HG02588 (cell line): ENCODE data around the gene KLC1.

Experiments
- ATAC-seq: cut with Tn5 transposase; IDR thresholded peaks from one replicate; pipeline ENCODE4 v1.9.1; 2021; ENCODE audit warnings: mild to moderate bottlenecking, moderate library complexity; ENCODE audit not compliant: unreplicated experiment

Gene KLC1

DNA sequence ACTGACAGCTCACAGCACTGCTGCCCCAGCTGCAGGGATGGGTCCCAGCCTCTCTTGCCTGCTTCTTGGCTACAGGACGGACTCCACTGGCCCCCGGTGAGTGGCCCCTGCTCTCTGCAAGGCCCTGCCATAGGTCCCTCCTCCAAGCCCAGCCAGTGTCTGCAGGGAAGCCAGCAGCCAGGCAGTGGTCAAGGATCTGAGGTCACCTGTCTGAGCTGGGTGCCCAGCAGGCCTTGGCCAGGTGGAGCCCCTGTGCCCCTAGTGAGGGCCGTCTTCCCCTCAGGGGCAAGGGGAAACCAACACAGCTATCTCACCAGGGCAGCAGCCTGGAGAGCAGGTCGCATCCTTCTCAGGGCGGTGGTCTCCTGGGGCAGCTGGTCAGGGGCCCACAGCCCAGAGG lies 73.1 kb downstream of the KLC1 start:
- no peak for ATAC-seq

DNA sequence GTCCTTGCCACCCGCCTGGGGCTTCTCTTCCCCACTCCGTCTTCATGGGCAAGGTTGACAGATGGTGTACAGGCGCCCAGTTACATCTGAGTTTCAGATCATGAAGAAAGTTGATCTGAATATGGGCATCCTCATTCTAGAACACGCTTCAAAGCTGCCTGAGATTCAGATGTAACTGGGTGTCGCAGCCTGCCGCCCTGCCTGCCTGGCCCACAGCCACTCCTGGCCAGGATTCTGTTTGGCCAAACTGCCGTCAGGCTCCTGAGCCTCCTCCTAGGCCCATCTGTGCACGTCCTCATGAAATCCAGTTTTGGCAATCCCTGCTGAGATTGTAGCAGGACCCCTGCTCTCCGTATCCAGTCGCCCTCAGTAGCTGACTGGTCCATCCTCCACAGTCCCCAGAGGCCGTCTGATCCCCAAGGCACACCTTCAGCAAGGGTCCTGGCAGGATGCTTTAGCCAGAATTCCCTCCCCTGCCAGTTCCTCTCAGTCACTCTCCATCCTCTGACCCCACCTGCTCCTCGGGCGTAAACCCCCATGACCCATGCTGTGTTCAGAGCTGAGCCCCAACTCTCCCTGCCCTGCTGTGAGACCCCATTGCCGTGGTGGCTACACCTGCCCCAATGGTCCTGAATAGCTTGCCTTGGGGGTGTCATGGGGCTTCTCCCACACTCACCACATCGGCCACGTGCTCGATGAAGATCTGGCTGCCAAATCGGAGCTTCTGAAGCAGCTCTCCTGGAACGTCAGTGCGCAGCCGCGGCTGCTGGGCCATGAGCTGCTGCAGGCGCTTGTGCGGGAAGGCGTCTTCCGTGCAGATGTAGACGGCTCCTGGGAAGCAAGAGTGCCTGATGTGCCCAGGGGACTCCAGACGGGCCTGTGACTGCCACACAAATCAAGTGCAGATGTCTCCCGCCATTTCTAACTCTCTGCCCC lies 73.8 kb downstream of the KLC1 start:
- ATAC-seq = no peak

DNA sequence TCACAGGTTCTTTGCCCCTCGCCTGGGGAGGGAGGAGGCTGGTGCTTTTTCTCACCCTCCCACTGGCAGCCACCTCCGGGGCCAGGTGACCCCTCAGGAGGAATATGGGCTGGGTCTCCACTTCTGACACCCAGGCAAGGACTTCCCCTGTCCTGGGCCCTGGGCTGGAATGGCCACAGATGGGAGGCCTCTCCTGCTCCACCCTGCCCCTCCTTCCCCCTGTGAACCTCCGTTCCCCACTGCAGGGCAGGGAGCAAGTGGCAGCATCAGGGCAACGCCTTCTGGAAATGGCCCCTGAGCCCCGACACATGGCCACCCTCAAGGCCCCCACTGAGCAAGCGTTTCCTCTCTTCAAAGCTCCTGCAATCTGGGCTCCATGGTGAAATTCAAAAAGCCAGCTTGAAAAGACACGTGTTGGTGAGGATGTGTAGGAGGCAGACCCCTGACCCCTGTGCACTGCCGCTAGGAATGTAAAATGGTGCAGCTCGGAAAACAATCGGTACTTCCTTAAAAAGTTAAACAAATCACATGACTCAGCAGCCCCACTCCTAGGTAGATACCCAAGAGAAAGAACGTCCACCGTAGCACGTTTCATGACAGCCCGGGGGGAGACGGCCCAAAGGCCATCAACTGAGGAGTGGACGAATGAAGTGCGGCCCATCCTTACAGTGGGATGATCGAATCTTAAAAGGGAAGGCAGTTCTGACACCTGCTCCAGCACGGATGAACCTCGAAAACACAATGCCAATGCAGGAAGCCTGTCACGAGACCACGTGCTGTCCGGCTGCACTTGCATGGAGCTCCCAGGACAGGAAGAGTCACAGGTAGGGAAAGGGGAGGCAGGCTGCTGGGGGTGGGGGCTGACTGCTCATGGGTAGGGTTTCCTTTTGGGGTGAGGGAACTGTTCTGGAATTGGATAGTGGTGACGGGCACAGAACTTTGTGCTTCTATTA lies 74.7 kb downstream of the KLC1 start:
- ATAC-seq = no peak

DNA sequence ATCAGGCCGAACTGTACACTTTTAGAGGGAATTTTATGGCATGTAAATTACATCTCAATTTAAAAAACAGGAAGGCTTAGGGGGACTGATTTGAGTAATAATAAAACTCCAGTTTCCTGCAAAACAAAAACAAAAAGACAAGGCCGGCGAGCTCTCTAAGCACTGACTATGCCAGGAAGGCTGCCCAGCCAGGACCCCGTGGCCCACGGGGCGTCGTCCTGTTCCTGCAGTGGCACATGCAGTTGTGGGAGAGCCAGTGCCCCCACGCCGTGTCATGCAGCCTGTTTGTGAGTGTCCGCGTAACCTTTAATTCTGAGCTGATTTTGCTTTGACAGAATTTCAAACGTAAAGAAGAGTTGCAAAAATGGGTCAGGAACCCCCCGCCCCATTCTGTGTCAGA lies 75.7 kb downstream of the KLC1 start:
- ATAC-seq = no peak

DNA sequence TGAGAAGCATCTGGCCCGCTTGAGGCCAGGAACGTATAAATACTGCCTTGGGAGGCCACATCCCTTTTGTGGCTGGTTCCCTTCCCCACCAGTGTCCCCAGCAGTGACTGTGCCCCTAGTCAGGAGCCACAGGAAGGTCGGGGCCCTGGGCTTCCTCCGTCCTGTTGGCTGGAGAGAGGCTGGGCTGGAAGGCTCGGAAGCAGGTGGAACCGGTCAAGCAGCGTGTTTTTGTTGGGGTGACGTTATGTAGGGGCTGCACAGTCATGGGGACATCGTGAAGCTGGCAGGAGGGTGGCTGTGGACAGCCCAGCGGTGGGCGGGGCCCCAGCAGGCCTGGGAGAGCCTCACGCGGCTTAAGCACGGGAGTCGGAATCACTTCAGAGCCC lies 76.1 kb downstream of the KLC1 start:
- no peak for ATAC-seq

DNA sequence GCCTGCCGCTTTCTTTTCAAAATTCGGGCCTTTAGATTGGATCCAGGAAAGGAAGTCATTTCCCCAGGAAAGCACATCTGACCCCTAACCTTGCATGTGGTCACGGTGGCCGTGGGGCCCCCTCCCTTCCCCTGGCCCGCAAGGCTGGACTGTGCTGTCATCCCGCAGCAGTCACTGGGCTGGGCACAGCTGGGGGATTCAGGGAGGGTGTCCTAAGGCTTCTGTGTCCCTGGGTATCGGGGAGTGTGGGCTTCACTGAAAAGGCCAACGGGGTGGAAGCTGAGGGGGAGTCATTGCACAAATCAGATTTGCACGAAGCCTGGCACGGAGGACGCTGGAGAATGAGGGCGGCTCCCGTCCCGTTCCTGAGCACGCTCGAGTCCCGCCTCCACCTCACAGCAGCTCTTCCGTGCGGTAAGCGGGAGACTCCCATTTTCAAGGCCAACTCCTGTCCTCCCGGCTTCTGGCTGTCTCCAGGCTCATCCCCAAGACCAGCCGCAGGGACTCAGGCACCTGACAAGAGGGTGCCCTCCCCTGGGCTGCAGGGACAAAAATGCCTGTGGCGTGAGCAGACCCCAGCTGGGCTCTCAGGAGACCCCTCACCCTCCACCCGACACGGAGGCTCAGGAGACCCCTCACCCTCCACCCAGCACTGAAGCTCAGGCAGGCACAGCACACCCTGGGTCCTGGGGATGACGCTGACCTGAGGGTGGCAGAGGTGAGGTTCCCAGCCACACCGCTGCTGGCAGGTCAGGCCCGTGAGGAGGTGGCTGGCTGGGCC lies 76.7 kb downstream of the KLC1 start:
- no peak for ATAC-seq

DNA sequence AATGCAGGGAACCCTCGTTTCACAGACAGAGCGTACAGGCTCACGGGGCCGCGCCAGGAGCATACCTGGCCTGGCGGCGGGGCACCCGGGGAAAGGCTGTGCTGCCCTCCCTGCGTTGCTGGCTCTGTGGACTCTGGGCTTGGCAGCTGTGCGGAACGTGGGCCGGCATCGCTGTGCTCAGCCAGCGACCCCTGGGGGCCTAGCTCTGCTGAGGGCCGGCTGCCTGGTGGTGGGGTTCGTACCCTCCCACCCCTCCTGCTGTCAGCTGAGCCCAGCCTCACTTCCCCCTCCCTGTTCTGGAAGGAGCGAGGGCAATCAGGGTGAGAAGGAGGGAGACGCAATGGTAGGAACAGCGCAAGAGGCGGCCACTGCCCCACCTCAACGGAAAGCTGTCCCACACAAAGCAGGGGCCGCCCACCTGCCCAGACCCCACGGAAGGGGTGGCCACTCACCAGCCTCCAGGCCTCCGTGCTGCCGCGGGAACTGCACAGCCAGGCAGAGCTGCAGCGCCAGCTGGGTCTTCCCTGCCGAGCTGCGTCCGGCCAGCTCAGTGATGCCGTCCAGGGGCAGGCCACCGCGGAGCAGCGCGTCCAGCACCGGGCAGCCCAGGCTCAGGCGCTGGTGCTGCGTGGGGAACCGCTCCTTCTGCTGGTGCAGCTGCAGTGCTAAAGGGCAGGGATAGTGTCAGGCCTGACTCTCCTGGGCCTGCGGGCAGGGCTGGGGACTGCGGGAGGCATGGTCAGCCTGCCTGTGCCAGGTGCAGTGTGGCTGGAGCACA lies 77.7 kb downstream of the KLC1 start:
- ATAC-seq = no peak

DNA sequence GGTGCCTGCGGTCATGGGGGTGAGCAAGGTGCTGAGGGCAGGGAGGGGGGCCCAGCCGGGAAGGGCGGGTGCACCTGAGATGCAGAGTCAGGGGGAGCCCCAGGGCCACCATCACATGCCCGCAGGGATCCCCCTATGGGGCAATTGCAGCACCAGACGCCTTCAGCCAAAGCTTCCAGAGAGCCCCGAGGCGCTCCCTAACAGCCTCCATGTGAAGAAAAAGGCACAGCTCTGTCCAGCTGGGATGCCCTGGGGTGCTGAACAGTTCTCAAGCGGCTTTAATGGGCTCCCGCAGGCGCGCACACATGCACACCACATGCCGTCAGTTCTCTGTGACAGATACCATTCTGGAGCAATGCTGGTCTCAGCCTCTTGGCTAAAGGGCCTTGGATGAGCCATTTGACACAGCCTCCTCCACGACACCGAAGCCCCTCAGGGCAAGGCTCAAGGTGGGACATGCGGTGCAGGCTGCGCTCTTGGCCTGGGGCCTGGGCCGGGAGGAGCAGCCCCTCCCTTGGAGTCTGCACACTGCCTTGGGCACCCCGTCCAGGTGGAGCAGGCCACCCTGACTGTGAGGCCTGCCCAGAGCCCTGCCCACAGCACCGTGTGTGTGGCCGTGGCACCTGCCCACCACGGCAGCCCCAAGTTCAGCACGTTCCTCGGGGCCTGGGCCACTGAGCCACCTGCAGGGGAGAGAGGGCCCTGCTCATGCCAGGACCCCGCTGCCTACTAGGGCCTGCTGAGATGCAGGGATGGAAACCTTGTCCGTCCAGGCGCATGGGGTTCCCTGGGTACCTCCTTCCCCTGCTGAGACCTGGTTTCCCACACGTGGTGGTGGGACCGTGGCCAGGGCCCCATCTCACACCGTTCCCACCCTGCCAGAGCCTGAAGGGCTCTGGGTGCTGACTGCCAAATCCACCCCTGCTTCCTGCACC lies 78.6 kb downstream of the KLC1 start:
- no peak for ATAC-seq

DNA sequence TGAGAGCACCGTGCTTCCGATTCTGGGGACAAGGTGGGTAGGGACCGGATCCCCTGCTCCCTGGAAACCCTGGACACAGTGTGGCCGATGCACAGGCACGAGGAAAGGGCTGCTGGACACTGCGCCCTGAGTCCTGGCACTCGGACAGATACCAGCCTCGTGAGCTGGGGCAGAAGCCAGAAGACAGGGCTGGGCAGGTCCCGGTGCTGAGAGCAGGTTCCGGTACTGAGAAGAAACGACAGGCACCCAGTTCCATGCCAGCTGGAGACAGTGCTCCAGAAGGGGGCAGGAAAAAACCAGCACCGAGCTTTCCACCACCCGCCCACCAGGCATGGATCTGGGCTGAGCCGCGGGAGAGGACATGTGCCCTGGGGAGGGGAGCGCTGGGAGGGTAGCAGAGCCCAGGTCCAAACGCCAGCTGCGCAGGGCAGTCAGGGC lies 79.8 kb downstream of the KLC1 start:
- no peak for ATAC-seq

DNA sequence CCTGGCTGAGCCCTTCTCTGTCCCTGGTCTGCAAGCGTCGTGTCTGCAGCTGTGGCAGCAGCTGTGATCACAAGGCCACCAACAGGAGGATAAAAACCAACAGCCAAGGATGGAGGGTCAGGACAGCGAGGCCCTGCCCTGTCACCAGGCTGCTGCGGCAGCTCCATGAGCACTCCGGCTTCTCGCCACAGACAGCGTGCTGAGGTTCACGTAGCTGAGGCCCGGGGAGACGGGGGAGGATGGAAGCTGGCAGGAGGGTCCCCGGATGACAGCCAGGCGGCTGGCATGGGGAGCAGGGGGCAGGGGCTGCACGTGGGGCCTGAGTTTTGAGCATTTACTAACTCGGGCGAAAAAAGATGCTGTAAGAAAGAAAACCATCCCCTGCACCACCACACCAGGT lies 80.8 kb downstream of the KLC1 start:
- ATAC-seq = no peak

DNA sequence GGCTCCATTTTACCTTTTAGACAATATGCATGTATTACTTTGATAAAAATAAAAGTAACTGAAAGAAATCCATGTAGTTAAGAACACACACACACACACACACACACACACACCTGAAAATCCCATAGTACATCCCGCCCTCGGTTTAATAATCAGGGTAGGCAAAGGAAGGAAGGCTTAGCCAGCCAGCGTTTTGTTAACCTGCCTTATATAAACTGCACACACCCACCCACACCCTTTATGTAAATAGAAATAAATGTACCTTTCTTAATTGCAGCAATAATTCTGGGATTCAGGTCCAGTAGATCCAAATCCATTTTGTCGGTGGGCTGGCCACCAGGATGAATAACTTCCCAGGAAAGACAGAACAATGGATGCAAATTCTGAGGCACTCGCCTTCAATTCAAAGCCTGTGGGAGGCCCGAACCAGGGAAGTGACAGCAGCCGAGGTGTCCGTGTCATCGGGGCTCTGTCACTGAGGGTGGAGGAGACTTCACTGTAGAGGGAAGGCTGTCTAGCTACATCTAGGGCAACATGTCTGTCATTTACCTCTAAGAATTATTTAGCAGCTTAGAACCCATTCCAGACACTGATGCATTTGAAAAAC lies 81.9 kb downstream of the KLC1 start:
- no peak for ATAC-seq

DNA sequence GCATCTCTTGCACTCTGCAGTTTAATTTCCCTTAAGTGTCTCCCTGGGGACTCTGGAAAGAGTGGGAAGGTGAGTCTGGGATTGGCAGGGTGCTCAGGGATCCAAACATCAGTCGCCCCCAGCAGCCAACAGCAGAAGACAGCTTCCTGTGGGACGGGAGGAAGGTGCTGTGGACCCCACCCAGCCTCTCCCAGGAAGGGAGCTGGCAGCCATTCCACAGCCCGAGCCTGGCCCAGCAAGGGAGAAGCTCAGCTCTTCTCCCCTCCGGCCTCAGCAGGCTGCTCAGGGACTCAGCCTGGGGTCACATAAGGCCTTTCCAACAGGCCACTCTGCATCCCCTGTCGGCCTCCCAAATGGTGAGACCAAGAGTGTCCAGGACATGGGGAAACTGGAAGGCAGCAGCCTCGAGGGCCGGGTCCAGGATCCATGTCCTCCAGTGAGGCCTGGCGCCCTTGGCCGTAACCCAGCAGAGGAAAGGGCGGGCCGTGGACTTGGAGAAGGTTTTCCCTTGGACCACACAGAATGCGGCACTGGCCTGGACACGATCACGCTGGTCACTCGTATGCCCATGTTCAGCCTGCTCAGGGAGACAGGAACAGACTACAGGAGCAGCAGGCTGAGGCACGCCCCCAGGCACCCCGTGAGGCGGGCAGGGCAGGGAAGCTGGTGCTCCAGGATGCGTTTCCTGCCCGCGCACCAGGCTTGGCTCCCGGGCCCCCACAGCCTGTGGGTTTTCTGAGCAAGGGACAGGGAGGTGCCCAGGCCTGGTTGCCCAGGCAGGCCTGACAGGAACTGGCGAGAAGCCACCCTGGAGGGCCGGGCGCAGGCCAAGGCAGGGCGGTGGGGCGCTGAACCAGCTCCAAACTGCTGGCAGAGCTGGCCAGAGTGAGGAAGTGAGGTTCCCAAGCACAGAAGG lies 82.8 kb downstream of the KLC1 start:
- ATAC-seq = no peak

DNA sequence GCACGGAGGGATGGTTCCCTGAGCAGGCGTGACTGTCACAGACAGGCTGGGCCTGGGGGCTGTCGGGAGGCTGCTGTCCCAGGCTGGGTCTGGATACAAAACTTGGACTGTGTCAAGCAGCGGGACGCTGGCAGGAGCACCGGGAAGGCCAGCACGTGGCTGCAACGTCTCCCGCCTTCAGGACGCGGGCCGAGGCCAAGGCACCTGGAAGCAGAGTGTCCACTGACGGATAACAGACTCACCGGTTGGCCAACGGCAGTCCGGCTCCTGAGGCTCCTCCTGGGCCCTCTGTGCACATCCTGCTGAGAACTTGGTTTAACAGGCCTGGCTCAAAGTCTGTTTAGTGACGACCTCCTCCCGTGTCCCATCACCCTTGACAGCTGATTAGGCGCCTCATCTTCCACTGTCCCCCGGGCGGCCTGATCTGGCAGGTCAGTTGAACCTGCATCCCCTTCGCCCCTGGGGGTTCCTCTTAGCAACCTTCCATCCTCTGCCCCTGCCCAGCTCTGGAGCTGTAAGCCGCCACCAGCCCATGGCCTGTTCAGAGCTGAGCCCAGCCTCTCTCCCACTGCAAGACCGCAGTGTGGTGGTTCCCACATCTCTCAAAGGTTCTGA lies 83.7 kb downstream of the KLC1 start:
- no peak for ATAC-seq

DNA sequence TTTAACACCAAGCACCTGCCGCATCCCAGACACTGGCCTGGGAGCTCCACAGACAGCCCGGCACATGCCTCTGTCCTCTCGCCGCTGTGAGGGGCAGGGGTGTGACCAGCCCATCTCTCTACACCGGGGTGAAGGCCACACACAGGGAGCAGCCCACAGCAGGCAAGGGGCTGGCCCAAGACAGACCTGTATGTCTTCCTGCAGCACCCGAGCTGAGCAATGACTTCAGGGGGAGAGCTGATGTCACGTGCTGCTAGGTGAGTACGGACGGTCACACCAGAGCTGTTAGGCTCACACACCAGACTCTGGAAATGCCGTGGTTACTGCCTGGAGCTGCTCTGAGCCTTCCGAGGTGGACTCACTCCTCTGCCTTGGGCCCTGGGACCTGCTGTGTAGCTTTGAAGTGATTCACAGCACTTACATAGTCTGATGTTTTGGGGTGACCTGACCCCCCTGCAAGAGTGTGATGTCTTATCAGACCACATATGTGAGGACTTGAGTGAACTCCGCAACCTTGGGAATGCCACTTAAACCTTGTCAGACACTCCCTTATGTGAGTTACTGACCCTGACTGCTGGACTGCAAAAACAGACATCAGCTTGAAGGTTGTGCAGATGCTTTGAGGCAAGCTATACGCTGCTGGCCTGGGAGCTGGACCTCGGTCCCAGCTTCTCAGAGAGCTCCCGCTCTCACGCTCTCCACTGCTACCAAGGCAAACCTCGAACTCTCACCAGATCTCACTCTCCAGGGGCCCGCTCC lies 84.5 kb downstream of the KLC1 start:
- no peak for ATAC-seq

DNA sequence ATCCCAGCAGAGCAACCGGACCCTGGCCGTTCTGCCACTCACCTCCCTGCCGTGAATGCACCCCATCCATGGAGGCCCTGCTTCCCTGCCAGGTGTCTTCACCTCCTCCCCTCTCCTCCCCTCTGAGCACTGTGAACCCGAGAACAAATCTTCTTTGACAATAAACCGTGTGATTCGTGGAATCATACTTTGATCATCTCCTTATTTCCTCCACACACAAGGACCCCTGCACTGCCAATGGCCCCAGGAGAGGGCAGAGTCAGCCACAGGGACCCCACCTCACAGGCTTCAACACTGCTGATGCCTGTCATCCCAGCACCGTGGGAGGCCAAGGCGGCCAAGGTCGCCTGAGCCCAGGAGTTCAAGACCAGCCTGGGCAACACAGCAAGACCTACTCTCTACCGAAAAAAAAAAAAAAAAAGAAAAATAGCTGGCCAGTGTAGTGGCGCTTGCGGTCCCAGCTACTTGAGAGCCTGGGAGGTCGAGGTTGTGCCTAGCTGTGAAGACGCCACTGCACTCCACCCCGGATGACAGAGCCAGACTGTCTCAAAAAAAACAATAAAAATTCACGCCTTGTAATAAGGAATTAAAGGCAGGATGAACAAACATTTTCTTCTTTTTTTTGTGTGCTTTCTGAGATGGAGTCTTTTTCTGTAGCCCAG lies 85.2 kb downstream of the KLC1 start:
- ATAC-seq = no peak
